Erythroblast (primary cell): ENCODE results near the gene CTNND2.

Experiments
- GATA1 ChIP-seq: IDR thresholded peaks from 2 replicates; pipeline ENCODE4 v1.6.1; 2011; ENCODE audit warnings: low read depth, mild to moderate bottlenecking, control low read depth, low read length, moderate library complexity
- POLR2A ChIP-seq: IDR thresholded peaks from 2 replicates; pipeline ENCODE4 v1.6.1; 2011; ENCODE audit warnings: mild to moderate bottlenecking, low read length

- TF ChIP-seq POLR2A (no peak), GATA1 (no peak)
Observed at GRCh38 chr5:10958728-10959127, 945.5 kb downstream of the CTNND2 start.
